ENCODE data around the gene IGFBP5.

IGFBP5 gene

DNA sequence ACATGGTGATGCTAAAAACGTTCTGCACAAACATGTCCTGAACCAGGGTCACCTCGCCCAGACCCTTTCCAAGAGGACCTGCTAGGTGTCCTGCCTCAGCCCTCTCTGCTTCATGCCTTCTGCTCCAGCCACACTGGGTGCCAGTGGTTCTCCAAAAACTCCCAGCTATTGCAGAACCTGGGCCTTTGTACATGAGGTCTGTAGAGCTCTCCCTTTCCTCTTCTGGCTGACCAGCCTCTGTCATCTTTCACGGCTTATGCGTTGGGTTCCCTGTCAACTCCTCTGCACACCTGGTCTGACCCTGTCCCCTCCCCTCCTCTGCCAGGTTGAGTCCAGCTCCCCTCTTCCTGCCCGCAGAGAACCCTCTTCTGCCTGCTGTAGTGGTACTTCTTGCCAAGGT, 35.5 kb upstream of the IGFBP5 start:
- in situ Hi-C loops (cut with HindIII; ENCODE audit: low sequenced_read_pairs), result no loop called here
- DNase-seq (ENCODE audit: low read depth), result no peak
- H3K4me3 ChIP-seq (ENCODE audit: low read depth, low read length), result no peak overlapping the region
- TF ChIP-seq, protein P1, sequence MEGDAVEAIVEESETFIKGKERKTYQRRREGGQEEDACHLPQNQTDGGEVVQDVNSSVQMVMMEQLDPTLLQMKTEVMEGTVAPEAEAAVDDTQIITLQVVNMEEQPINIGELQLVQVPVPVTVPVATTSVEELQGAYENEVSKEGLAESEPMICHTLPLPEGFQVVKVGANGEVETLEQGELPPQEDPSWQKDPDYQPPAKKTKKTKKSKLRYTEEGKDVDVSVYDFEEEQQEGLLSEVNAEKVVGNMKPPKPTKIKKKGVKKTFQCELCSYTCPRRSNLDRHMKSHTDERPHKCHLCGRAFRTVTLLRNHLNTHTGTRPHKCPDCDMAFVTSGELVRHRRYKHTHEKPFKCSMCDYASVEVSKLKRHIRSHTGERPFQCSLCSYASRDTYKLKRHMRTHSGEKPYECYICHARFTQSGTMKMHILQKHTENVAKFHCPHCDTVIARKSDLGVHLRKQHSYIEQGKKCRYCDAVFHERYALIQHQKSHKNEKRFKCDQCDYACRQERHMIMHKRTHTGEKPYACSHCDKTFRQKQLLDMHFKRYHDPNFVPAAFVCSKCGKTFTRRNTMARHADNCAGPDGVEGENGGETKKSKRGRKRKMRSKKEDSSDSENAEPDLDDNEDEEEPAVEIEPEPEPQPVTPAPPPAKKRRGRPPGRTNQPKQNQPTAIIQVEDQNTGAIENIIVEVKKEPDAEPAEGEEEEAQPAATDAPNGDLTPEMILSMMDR (IDR thresholded peaks at IDR 0.05; ENCODE audit: low read depth, low read length, missing control alignments), result no peak

DNA sequence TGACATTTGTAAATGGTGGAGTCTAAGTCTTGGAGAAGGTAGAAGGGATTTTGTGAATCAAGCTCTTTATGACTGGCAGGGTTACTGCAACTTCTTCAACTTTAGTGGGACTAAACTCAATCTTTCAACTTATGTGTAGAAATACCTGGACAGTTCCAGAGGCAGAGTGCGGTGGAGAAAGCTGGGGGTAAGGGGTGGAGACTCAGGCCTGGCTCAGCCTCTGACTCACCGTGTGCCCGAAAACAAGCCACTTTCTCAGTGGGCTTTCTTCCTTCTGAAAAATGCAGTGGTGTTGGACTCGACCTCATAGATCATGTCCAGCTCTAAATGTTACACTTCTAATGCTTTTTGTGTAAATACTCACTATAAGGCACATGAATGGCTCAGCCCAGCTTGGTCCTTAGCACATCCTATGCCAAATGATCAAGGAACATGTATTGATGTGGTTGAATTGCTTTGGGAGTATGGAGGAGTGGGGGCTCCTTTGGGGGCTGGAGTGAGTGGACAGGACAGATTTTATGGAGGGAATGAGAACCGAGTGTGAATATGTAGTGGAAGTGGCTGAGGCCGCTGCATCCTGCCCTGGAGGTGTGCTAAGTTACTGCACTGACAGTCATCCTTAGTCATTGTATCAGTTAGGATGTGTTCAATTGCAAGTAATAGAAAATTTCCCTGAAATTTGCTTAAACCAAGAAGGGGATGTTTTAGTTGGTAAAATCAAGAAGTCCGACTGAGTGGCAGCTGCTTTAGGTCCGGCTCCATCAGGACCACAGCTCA, 32.2 kb upstream of the IGFBP5 start:
- H3K4me3 ChIP-seq (ENCODE audit: low read depth, low read length), result no peak overlapping the region
- TF ChIP-seq, protein P1 (IDR thresholded peaks at IDR 0.05; ENCODE audit: low read depth, low read length, missing control alignments), result no peak
- DNase-seq (ENCODE audit: low read depth), result no peak
- in situ Hi-C loops (cut with HindIII; ENCODE audit: low sequenced_read_pairs), result no loop called here

DNA sequence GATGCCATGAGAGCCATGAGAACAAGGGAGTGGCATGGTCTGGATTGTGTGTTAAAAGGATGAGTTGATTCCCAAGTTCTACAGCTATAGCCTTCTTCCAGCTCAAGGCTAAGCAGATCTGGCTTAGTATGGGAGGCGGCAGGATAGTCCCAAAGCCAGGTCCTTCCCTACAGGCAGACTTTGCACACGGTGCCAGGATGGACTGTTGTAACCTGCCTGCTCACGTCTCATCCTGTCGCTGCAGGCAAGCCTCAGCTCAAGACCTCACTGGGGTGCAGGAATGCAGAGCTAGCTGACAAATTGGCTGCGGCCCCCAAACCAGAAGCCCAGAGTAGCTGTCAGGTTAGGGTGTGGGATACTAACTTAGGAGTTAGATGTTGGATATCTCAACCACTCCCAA, 28.8 kb upstream of the IGFBP5 start:
- TF ChIP-seq, protein P1 (IDR thresholded peaks at IDR 0.05; ENCODE audit: low read depth, low read length, missing control alignments), result no peak
- no peak overlapping the region for H3K4me3 ChIP-seq (ENCODE audit: low read depth, low read length)
- in situ Hi-C loops (cut with HindIII; ENCODE audit: low sequenced_read_pairs), result no loop called here
- no peak for DNase-seq (ENCODE audit: low read depth)

DNA sequence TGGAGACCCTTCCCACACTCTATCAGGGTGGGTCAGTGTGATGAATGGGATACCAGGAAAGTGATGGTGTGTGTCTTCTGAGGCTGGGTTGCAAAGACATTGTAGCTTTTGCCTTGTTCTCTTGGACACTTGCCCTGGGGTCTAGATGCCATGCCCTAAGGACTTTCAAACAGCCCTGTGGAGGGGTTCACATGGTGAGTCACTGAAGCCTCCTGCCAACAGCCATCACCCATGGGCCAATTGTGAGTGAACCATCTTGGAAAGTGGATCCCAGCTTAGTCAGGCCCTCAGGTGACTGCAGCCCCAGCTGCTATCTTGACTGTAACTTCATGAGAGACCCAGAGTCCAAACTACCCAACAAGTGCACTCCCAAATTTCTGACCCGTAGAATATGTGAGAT, 25.8 kb upstream of the IGFBP5 start:
- TF ChIP-seq, protein P1 (IDR thresholded peaks at IDR 0.05; ENCODE audit: low read depth, low read length, missing control alignments), result no peak
- no peak for DNase-seq (ENCODE audit: low read depth)
- in situ Hi-C loops (cut with HindIII; ENCODE audit: low sequenced_read_pairs), result no loop called here
- H3K4me3 ChIP-seq (ENCODE audit: low read depth, low read length), result no peak overlapping the region

DNA sequence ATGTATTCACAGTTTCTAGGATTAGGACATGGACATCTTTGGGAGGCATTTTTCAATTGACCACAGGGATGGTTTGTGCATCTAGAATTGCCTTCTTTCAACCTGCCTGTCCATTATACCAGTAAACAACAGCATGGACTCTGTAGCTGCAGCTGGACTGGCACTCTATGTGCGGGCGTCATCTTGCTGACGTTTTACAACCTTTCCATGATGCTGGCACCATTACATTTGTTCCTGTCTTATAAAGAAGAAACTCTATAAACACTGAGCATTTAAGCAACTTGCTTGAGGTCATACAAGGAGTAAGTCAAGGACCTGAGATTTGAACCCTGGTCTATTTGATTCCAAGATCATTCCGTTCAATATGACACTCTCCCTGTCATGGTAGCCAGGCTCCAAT, 25.4 kb upstream of the IGFBP5 start:
- in situ Hi-C loops (cut with HindIII; ENCODE audit: low sequenced_read_pairs), result no loop called here
- TF ChIP-seq, protein P1 (IDR thresholded peaks at IDR 0.05; ENCODE audit: low read depth, low read length, missing control alignments), result no peak
- H3K4me3 ChIP-seq (ENCODE audit: low read depth, low read length), result no peak overlapping the region
- DNase-seq (ENCODE audit: low read depth), result no peak

DNA sequence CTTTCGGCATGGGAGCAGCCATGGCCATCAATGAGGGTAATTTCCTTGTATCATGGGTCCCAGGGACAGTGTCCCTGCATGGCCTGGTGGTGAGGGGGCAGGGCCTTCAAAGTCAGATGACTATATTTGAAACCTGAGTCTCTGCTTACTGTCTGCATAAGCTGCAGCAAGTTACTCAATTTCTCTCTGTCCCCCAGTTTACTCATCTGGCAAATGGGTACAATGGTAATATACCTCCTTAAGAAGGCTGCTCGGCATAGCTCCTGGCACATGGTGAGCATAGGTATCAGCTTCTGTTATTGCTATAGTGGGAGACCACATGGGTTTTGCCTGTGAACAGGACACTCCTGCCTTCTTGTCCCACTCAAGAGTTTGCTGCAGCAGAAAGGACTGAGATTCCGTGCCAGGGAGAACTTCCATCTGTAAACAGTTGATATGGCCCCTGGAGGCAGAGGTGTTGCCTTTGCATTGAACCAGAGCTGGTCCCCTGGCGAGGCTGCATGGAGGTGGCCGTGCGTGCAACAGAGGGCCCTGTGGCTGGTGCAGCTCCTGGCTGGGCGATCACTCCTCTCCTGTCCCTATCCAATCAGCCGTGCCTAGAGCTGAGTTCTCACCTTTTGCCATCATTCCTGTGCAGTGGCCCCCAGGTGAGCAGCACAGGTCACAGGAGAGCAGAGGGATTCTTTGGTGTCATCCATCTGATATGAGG, 22.7 kb upstream of the IGFBP5 start:
- TF ChIP-seq, protein P1 (IDR thresholded peaks at IDR 0.05; ENCODE audit: low read depth, low read length, missing control alignments), result no peak
- in situ Hi-C loops (cut with HindIII; ENCODE audit: low sequenced_read_pairs), result no loop called here
- DNase-seq (ENCODE audit: low read depth), result no peak

More for the DNA sequence above, 22.7 kb upstream of the IGFBP5 start:
- no peak overlapping the region for H3K4me3 ChIP-seq (ENCODE audit: low read depth, low read length)
